Dermis microvascular lymphatic vessel endothelial cell (primary cell): ENCODE measurements around the gene TMEM181. TPM values are rescaled to one million over a fixed set of nuclear protein-coding genes. Genes with fewer than 3 reads are reported as not detected.
A peak's percentile ranks its signal among the peaks of the same experiment; 100 is the strongest.

Source experiments
- DNase-seq, 2 donors: peaks; one replicate each; pipeline versions ENCODE4 v3.0.0 to v3.0.0-alpha.2; 2010; ENCODE audit warnings: low read depth in 2 of 2
- total RNA-seq: library from RNA; depleted of rRNA; stranded (reverse); fragments of >200 nt; gene quantifications from 2 replicates; pipeline ENCODE4 v1.2.1, GENCODE V29; 2014

The TMEM181 gene
- total RNA-seq, 1 donor from 2014 or later = 32.2 TPM

DNA sequence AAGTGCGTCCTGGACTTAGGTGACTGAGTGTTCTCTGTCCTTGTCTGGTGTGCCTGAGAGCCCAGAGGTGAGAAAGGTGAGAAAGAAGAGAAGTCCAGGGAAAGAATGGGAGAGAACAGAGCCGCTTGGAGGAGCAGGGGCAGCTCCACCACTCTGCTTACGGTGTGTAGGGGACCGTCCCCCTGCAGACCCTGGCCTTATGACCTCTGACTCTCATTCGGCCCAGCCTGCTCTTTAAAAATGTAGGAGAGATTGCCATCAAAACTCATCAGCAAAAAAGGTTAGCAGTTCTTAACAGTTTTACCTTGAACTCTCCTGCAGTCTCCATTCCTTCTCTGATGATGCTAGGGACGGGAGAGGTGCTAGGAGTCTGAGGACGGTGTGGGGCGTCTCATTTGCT, 2.0 kb downstream of the TMEM181 start:
- no peak for DNase-seq

DNA sequence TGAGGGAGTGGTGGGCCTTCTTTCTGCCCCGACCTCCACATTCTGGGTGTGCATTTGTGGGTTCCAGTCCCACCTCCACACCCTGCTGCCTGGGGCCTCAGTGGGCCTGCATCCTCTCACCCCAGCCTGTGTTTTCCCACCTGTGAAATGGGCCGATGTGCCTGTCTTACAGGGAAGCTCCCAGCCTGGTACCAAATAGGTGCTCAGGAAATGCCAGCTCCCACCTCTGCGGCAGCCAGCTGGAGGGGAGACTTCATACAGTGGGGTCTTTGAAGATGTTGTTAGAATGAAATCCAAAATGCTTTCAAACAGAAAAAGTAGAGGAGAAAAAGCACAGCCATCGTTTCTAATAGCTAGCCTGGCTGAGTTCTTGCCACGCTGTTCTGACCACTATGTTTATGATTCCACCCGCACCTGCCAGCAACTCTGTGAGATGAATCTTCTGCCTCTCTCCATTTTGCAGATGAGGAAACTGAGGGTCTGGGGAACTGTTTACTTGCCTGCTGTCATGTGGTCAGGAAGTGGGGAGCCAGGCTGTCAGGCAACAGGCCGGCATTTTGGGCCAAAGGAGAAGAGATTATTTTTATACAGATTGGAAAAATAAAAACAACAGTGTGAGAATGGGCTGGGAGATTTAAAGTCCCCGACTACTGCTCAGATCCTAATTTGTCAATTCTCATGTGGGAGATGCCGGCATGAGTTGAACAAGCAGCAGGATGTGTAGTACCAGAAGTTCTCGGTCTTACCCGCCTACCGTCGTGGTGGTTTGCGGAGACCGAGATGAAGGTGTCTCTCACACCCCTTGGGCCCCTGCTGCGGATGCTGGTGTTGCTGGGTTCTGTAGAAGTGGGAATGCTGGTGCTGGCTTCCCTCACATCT, 4.6 kb downstream of the TMEM181 start:
- no peak for DNase-seq

DNA sequence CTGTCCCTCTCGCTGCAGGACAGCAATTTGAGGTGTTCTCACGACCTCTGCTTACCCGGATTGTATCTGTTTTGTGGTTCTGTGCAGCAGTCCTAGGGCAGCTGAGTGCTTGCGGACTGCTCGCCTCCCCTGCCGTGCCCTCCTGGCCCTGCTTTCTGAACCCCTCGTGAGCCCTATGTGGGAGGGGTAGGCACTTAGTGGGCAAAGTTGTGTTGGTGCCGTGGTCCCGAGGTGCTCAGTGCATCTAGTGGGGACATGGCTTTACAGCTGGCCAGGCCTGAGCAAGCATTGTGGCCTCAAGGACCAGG, 5.2 kb downstream of the TMEM181 start:
- DNase-seq = no peak

DNA sequence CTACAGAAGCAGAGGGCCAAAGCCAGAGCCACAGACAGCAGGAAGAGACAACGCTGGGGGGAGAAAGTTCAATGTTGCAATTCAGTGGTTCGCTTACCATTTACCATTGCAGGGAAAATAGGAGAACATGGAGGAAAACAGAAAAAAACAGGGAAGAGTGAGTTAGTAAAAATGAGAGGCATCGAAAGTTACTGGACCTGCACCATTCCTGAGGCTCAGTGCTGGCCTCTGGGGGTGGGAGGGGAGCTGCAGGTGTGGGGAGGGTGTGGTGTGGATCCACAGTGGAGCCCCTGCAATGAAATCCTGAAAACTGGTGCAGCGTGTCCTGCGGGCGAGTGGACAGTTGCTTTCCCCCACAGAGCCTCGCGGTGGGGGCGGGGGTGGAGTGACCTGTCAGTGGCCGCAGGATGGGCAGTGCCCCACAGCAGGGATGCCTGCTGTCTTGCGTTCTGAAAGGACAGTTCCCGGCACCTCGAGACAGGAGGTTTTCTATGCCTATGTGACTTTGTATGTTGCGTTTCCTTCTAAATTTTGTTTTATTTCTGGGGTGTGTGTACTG, 5.7 kb downstream of the TMEM181 start:
- no peak for DNase-seq

DNA sequence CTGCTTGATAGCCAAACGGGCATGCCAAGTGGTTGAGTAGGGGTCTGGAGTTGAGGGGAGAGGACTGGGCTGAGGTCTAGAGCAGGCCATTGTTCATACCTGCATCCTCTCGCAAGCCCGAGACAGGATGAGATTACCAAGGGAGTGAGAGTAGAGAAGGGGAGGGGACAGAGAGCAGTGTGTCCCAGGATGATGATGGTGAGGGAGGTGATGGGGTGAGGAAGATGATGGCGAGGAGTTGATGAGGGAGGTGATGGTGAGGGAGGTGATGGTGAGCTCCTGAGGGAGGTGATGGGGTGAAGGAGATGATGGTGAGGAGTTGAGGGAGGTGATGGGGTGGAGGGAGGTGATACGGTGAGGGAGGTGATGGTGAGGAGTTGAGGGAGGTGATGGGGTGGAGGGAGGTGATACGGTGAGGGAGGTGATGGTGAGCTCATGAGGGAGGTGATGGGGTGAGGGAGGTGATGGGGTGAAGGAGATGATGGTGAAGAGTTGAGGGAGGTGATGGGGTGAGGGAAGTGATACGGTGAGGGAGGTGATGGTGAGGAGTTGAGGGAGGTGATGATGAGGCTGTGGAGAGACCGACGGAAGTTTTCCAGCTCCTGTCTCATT, 6.4 kb downstream of the TMEM181 start:
- DNase-seq = no peak

DNA sequence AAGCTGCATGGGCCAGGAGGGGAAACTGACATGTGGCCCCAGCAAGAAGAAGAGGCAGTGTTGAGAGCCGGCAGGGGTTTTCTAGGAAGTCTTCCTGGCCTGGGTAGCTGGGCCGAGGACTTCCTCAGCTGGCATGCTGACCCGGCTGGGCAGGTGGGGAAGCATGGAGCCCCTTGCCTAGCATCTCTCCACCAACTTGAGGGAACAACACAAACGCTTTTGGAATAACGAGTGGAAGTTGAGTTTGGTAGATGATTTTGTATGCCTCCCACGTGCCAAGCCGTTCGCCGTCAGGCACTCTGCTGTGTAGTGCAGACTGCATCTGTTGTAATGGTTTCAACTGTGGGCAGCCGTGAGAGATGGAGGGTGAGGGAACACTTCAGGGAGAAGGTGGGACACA, 7.3 kb downstream of the TMEM181 start:
- no peak for DNase-seq

DNA sequence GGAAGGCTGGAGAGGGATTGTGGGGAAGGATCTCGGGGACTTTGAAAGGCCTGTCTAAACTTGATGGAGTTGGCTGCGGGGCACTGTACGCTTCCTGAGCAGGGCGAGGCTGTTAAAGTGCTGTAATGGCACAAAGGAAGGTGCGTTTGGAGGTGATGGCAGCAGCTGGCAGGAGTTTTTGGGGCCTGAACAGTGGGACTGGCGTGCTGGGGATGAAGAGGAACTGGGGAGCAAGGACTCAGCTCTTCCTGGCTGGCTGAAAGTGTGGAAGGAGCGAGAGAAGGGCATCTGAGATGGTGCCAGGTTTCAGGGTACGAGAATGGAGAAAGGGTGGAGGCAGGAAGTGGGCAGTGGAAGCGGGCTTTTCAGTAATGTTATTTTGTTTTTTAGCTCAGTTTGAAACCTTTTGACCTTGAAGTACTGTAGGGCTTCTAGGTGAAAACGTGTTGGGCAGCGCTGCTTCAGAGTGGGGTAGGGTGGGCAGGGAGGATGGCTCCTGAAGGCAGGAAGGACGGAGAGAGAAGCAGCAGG, 8.0 kb downstream of the TMEM181 start:
- DNase-seq = no peak

DNA sequence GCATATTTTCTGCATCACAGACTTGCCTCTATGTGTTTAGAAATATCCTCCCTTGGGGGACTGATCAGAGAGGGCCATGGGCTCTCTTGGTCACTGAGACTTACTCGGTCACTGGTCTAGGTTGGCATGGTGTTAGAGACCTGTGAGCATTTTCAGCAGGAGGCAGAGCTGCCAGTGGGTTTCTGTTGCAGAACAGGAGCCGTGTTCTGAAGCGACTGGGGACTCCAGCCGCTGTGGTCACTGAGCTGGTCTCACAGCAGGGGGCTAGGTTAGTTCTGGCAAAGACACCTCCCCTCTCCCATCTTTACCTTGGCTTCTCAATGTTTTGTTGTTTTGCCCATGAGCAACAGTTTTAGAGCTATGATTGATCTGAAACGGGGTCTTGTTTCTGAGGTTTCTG, 8.7 kb downstream of the TMEM181 start:
- DNase-seq = no peak

DNA sequence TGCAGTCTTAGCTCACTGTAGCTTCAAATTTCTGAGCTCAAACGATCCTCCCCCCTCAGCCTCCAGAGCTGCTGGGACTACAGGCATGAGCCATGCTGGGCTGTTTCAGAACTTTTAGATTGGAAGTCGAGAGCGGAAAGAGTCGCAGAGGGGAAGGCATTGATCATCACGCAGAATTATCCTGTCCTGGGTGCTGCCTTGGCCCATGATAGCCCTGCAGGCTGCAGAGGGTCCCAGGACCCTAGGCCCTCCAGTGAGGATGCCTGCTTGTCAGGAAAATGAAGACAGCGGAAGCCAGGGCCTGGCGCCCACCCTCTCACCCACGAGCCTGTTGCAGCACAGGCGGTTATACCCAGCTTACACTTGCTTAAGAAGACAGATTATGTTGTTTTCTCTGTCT, 9.1 kb downstream of the TMEM181 start:
- no peak for DNase-seq

DNA sequence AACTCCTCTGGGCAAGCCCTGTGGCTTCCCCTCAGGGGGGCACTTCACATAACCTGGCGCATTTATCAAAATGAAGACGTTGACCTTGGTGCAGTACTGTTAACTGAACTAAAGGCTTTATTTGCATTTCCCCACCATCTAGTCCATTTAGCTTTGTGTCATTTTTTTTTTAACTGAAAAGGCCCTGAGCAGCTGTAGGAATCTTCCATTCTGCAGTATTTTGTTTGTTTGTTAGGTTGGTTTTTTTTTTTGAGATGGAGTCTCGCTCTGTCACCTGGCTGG, 10.7 kb downstream of the TMEM181 start:
- no peak for DNase-seq

DNA sequence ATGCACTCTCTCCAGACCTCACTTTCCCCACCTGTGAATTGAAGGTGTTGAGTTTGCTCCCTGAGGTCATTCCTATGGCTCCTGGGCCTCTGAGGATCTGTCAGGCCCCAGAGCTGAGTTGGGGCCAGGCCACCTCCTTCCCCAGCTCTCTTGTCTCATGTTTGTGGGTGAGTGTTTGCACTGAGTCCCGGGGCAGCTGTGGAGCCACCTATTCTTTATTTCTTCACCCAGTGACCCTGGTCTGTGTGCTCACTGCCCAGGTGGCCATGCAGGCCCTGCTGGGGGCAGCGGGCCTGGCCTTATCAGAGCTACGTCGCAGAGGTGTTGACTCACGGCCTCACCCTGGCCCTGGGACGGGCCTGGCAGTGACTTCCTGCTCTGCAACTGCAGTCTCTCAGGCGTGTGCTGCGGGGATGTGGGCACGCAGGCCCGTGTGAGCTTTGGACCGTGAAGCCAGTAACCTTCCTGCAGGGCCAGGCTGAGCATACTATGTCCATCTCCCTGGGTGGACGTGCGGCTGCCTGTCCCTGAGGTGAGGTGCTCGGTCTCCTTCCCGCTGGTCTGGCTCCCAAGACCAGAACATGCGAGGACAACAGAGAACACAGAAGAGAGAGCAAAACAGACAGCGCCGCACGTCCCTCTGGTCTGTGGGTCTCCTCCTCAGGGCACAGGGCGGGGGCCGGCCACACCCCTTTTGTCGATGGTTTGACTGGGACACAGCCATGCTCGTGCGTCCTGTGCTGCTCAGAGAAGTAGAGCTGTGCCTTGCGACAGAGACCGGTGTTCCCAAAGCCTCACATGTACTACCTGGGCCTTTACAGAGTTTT, 12.1 kb downstream of the TMEM181 start:
- DNase-seq = no peak

DNA sequence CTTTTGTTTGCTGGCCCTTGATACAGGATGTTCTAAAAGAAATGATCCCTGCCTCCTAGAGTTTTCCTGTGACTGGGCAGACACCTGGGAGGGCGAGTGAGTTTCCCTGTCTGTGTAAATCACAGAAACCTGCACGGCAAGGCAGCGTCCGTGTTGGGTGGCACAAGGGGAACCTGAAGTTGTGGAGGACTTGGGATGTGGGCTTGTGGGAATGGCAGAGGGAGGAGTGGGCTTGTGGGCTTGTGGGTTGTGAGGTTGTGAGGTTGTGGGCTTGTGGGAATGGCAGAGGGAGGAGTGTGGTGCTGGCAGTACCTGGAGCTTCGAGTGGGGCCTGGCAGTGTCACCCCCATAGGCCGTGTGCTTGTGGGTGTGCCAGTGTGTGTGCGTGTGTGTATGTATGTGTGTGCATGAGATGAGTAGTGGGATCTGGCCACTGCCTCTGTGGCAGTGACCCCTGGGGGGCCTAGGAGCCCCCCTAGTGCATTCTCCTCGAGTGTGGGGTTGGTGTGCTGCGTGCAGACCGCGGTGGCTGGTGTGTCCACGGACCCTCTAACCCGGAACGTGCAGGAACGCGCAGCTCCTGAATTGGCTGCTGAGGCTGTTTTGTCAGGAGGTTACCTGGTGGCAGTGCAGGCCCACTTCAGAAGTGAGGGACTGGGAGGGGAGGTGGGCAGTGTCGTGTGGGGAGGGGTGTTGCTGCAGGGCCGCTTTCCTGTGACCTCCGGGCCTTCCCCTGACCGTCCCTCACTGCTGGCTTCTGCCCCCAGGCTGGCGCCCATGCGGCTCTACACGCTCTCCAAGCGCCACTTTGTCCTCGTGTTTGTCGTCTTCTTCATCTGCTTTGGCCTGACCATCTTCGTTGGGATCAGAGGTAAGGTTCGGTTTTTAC, 13.0 kb downstream of the TMEM181 start:
- no peak for DNase-seq

DNA sequence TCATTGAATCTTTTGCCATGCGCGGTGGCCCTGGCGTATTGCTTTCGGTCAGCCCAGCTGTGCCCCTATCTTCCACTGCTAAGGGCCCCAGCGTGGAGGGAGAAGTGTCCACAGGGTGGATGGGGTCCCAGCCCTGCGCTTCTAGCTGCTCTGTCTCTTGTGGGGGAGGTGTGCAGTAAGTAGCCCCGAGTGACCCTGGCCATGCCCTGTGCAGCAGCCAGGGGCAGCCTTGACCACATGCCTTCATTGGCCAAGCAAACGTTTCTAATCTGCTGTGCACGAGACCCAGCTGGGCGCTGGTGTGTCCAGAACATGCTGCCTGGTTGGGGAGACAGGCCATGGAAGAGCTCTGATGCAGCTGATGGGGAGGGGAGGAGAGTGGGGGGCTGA, 13.6 kb downstream of the TMEM181 start:
- DNase-seq = no peak

DNA sequence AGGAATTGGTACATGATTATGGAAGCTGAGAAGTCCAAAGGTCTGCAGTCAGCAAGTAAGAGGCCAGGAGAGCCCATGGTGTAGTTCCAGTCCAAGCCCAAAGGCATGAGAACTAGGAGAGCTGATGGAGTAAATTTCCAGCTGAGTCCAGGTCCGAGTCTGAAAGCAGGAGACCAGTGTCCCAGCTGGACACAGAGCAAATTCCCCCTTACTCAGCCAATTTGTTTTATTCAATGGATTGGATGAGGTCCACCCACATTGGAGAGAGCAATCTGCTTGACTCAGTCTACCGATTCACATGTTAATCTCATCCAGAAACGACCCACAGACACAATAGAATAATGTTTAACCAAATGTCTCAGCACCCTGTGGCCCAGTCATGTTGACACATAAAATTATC, 14.9 kb downstream of the TMEM181 start:
- no peak for DNase-seq

DNA sequence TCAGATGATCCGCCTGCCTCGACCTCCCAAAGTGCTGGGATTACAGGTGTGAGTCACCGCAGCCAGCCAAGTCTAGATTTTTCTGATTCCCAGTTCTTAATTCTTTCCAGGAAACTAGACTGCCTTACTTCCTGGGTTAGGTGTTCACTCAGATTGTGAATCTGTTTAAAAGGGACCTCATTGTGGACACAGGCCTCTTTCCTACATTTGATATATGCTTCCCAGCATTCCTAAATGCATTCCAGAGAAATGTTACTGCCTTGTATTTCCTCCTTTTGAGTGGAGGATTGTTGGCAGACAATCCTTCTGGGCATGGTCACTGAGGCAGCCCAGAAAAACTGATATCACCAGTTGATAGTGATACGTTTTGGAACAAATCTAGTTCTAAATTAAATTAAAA, 15.7 kb downstream of the TMEM181 start:
- peak in 1 of 2 donors; percentile 42 for DNase-seq

DNA sequence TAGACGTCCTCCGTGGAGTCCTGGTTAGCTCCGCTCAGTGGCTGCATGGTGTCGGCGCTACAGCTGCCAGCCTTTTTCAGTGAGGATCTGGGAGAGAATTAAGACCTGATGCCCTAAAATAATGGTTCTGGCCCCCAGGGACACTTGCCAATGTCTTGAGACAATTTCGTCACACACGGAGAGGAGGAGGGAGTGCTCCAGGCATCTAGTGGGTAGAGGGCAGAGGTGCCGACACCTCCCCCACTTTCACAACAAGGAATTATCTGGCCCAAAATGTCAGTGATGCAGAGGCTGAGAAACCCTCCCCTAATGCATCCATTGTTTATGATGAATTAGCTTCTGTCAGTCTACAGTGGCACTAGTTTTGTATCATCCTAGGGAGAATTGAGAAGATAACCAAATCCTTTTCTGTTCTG, 24.4 kb downstream of the TMEM181 start:
- DNase-seq = no peak

DNA sequence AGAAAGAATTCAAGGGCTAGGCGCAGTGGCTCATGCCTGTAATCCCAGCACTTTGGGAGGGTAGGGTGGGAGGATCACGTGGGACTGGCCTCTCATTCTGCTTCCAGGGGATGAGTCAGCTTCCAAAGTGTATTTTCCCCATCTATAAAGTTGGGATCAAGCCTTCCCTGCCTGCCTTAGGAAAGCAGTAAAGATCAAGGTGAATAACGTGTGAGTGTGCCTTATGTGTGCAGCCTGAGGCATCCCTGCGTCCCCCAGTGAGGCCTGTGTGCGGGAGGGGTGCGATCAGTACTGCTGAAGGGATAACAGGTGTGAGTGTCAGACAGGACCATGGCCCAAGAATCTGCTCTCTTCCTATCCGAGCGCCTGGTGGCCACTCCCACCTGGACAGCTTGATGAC, 26.8 kb downstream of the TMEM181 start:
- no peak for DNase-seq

DNA sequence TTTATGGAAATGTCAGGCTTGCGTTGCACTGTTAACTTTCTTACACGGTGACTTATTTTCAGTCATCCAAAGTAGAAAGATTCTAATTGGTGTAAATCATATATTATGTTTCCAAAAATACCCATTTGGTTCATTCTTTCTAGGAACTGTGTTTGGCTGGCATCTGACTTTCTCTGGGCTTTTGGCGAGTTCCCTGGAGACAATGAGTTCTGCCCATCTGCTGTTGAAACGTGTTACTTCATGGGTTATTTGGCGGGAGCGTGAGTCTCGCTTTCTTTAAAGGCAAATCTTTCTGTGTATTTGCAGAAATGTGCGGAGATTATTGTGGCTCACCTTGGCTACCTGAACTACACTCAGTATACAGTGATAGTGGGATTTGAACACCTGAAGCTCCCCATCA, 29.5 kb downstream of the TMEM181 start:
- no peak for DNase-seq

DNA sequence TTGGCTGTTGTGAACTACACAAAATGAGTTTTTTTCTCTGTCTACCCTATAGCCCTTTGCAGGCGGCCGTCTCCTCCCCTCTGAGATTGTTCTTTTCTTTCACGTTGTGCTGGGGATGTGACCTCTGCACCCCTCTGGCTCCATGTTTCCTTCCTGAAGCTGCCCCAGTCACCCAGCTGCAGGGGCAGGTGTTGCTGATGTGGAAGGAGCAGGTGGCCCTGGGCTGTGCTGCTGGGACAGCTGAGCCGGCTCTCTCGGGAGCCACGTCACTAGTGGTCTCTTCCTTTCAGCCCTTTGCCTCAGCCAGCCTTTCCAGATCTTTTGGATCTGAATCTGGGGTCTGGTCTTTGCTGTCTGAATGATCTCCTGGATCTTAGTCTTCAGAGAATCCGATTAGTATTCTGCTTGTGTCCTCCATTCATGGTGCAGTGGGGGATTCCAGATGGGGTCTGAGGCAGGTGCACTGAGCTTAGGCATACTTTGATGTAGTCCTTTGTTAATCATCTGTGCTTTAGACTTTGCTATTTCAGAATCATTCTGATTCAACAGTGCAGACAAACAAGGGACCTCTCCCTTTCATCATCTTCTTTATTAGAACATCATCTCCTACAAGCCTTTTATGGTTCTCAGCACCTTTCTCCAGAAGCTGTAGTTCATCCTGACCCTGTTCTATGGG, 31.4 kb downstream of the TMEM181 start:
- peak in 1 of 2 donors; percentile 26 for DNase-seq

DNA sequence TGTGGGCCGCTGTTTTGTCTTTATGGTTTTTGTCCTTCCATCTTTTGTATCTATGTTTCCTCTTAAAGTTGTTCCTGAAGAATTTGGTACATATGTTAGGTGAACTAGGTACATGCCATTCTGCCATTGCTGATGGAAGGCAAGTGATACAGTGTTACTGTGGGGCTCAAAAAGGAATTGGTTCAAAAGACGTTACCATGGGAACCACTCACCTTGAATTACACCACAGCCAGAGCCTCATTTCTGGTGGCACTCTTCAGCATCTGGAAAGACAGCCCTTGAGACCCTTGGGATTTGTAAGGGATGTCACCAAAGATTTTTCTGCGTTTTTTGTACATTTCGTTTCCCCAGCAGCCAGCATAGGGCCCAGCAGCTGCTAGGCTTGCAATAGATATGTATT, 31.9 kb downstream of the TMEM181 start:
- no peak for DNase-seq

DNA sequence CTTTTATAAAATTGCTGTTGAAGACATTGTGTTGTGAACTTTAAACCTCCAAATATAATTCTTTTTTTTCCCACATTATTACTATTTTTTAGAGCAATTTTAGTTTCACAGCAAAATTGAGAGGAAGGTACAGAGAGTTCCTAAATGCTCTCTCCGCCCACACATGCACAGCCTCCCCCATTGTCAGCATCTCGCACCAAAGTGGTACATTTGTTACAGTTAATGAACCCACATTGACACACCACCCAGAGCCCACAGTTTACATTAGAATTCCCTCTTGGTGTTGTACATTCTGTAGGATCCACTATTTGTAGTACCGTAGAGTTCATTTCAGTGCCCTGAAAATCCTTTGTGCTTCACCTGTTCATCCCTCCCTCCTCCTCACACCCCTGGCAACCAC, 33.8 kb downstream of the TMEM181 start:
- DNase-seq = no peak
